ENCODE data around the gene CLIC5. TPM values are rescaled to one million over a fixed set of nuclear protein-coding genes. Genes with fewer than 3 reads are reported as not detected.
A peak's percentile ranks its signal among the peaks of the same experiment; 100 is the strongest.

CLIC5 gene
- total RNA-seq, 1 donor from 2014 or later = 134 TPM

DNA sequence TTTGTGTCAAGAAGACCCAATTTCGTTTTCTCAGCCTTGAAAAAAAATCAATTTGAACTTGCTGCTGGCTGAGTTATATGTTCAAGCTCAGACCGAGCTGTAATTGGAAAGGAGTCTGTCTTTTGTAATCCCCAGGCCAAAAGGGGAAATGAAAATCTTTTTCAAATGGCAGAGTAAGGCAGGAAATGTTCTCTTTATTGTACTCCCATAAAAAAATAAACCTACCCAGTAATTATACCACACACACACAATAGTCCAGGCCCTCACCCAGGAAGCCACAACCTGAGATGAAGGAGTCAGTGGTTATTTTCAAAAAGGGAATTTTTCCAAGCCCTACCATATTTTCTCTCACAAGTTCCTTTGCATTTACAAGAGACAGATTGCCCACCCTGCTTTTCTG is 45.3 kb downstream of the CLIC5 start:
- no peak for ATAC-seq
- intact Hi-C loops (cut with DNase I) = no loop called here
- peaks cover 4% of the 10 kb centered on the region for H3K4me1 ChIP-seq
- TF ChIP-seq, protein P1, sequence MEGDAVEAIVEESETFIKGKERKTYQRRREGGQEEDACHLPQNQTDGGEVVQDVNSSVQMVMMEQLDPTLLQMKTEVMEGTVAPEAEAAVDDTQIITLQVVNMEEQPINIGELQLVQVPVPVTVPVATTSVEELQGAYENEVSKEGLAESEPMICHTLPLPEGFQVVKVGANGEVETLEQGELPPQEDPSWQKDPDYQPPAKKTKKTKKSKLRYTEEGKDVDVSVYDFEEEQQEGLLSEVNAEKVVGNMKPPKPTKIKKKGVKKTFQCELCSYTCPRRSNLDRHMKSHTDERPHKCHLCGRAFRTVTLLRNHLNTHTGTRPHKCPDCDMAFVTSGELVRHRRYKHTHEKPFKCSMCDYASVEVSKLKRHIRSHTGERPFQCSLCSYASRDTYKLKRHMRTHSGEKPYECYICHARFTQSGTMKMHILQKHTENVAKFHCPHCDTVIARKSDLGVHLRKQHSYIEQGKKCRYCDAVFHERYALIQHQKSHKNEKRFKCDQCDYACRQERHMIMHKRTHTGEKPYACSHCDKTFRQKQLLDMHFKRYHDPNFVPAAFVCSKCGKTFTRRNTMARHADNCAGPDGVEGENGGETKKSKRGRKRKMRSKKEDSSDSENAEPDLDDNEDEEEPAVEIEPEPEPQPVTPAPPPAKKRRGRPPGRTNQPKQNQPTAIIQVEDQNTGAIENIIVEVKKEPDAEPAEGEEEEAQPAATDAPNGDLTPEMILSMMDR (IDR thresholded peaks at IDR 0.05) = no peak
- no peak overlapping the region for H3K27ac ChIP-seq
- no peaks in the 10 kb centered on the region for H3K9me3 ChIP-seq
- no peaks in the 10 kb centered on the region for H3K36me3 ChIP-seq
- no peak overlapping the region for H3K4me3 ChIP-seq
- DNase-seq = no peak
- no peaks in the 10 kb centered on the region for H3K27me3 ChIP-seq (ENCODE audit: low read depth)

DNA sequence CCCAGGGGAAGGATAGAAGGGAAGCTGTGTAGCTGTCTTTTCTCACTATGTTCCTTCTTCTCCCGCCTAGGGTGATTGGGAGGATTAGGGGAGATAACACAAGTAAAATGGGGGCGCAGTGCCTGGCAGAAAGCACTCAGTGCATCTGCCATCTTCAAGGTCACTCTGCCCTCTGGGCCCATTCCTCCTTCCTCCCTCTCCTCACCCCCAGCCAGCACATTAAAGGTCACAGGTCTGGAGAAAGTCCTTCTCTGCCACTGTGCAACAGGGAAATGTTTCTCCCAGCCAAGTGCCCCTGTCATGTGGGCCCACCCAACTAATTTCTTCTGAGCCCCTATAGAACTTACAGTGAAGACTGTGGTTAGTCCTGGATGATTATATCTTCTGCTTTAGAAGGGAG is 45.8 kb downstream of the CLIC5 start:
- no peaks in the 10 kb centered on the region for H3K36me3 ChIP-seq
- TF ChIP-seq, protein P1 (IDR thresholded peaks at IDR 0.05) = no peak
- H3K4me3 ChIP-seq = no peak overlapping the region
- intact Hi-C loops (cut with DNase I) = no loop called here
- no peak for DNase-seq
- H3K4me1 ChIP-seq = peaks cover 4% of the 10 kb centered on the region
- peak overlapping the region; percentile 31 for H3K27ac ChIP-seq
- H3K27me3 ChIP-seq (ENCODE audit: low read depth) = no peaks in the 10 kb centered on the region
- H3K9me3 ChIP-seq = peaks cover under 1% of the 10 kb centered on the region
- ATAC-seq = no peak

DNA sequence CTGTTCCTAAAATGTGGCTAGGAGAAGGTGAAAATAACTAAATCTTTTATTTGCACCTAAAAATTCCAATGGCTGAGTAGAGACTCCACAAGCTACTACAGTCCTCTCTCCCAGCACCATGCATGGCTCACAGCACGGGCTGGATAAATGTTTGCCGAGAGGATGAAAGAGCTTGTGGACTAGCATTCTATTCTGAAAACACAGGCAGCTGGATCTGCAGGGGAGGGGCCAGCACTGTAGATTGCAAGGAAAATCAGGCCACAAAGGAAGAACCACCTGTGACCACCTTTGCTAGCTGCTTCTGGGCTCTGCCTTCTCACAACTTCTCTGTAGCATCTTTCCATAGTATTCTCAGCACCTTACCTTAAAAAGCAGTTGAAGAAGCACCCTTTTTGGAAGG is 46.6 kb downstream of the CLIC5 start:
- H3K4me3 ChIP-seq = no peak overlapping the region
- intact Hi-C loops (cut with DNase I) = no loop called here
- no peak for DNase-seq
- no peak for ATAC-seq
- no peaks in the 10 kb centered on the region for H3K27me3 ChIP-seq (ENCODE audit: low read depth)
- peaks cover 4% of the 10 kb centered on the region for H3K9me3 ChIP-seq
- no peaks in the 10 kb centered on the region for H3K36me3 ChIP-seq
- TF ChIP-seq, protein P1 (IDR thresholded peaks at IDR 0.05) = no peak
- no peak overlapping the region for H3K27ac ChIP-seq
- peaks cover 4% of the 10 kb centered on the region for H3K4me1 ChIP-seq

DNA sequence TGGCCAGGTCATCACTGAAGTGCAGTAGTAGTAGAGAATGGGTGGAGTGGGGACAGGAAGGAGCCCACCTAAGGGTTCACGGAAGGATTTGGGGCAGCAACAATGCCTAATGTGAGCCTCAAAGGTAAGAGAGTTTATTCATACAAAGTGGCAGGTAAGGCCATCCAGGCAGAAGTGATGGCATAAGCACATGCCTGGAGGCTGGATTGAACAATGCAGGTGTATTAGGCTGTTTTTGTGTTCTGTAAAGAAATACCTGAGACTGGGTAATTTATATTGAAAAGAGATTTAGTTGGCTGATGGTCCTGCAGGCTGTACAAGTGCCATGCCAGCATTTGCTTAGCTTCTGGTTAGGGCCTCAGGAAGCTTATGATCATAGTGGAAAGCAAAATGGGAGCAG is 48.3 kb downstream of the CLIC5 start:
- Histone ChIP-seq H3K27me3 (ENCODE audit: low read depth) (no peaks in the 10 kb centered on the region), H3K27ac (no peak overlapping the region), H3K9me3 (peaks cover 4% of the 10 kb centered on the region), H3K4me3 (no peak overlapping the region), H3K4me1 (peaks cover 4% of the 10 kb centered on the region), H3K36me3 (no peaks in the 10 kb centered on the region)
- intact Hi-C loops (cut with DNase I) = no loop called here
- DNase-seq = no peak
- peak in 1 of 2 donors; percentile 7 for ATAC-seq
- TF ChIP-seq, protein P1 (IDR thresholded peaks at IDR 0.05) = no peak

DNA sequence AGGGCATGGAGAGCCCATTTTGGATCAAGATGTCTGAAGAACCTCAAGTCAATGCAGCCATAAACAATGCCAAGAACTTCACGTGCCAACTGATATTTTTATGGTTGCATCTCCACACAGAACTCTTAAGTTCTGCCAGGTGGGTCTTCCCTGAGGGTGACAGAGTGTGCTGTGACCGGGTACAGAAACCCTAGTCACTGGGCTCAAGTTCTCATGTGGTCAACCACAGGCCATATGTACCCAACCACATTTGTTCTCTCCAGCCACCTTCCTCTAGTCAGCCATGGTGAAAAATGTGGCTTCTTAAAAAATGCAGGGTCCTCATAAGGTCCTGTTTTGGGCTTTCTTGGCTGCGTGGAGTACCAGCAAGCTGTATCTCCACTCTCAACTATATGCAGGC is 48.9 kb downstream of the CLIC5 start:
- TF ChIP-seq, protein P1 (IDR thresholded peaks at IDR 0.05) = no peak

DNA sequence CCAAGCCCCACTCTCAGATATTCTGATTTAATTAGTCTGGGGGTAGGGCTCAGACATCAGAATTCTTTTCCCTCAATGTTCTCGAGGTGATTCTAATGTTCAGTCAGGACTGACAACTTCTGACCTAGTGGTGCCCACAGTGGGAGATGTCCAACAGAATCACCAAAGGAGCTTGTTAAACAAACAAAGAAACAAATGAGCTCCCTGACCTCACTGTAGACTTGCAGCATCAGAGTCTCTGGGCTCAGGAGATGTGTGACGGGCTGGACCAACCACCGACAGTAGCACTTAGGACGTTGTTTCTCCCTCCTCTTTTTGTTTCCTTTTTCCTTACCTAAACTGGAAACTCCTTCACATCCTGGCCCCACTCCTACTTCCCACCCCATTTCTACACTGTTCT is 49.3 kb downstream of the CLIC5 start:
- no peaks in the 10 kb centered on the region for H3K27me3 ChIP-seq (ENCODE audit: low read depth)
- H3K36me3 ChIP-seq = no peaks in the 10 kb centered on the region
- no peak overlapping the region for H3K4me3 ChIP-seq
- ATAC-seq (no peak), DNase-seq (no peak)
- H3K27ac ChIP-seq = peak overlapping the region; percentile 25
- H3K4me1 ChIP-seq = peaks cover 4% of the 10 kb centered on the region
- peaks cover 4% of the 10 kb centered on the region for H3K9me3 ChIP-seq
- TF ChIP-seq, protein P1 (IDR thresholded peaks at IDR 0.05) = no peak
- intact Hi-C loops (cut with DNase I) = no loop called here

More for the DNA sequence above, 48.9 kb downstream of the CLIC5 start:
- Histone ChIP-seq H3K9me3 (peaks cover 4% of the 10 kb centered on the region), H3K4me1 (peaks cover 4% of the 10 kb centered on the region), H3K36me3 (no peaks in the 10 kb centered on the region), H3K27ac (peak overlapping the region; percentile 26), H3K27me3 (ENCODE audit: low read depth) (no peaks in the 10 kb centered on the region), H3K4me3 (no peak overlapping the region)
- intact Hi-C loops (cut with DNase I) = no loop called here
- DNase-seq (no peak), ATAC-seq (peak in 1 of 2 donors; percentile 45)
